Left cardiac atrium (tissue), 2 donors: ENCODE measurements around the gene SCYGR5. TPM values are rescaled to one million over a fixed set of nuclear protein-coding genes. Genes with fewer than 3 reads are reported as not detected.

ENCODE experiments used
- total RNA-seq, 2 donors: library from RNA; stranded (reverse); fragmentation: NEBNext Ultra II Directional; extraction: Animal tissue kit (Norgen Biotek cat#: 25700); gene quantifications; one replicate each; pipeline ENCODE4 v1.2.1, GENCODE V29; 2021
- donor health status: DM: no; HTN: yes; CAD: no; lungs with severe emphysema.
- donor health status: DM: yes; HTN: yes; CAD: no.

The SCYGR5 gene
- total RNA-seq, 2 donors from 2014 or later: not detected

Other genes with a start within 250 kb of the SCYGR5 start
- 10 to 100 TPM; 61.4 to 78.2 TPM for gene AGFG1, start 194.6 kb upstream of the SCYGR5 start, total RNA-seq
- gene SCYGR2, start 67.9 kb upstream of the SCYGR5 start, total RNA-seq: not detected
- not detected for gene SCYGR3, start 52.0 kb upstream of the SCYGR5 start, total RNA-seq
- not detected for gene SCYGR4, start 49.3 kb upstream of the SCYGR5 start, total RNA-seq
- gene SLC19A3, start 51.2 kb downstream of the SCYGR5 start, total RNA-seq: 10 to 100 TPM; 14.2 to 40.4 TPM
- not detected for gene SCYGR6, start 58.0 kb downstream of the SCYGR5 start, total RNA-seq
- not detected for gene SCYGR7, start 61.5 kb downstream of the SCYGR5 start, total RNA-seq
- gene SCYGR8, start 79.1 kb downstream of the SCYGR5 start, total RNA-seq: not detected
- not detected for gene CCL20, start 147.0 kb downstream of the SCYGR5 start, total RNA-seq
- gene DAW1, start 204.8 kb downstream of the SCYGR5 start, total RNA-seq: under 1 TPM; 0.21 to 0.65 TPM